Retina (tissue), 1 donor: ENCODE measurements around the gene KLHL35.
A peak's percentile ranks its signal among the peaks of the same experiment; 100 is the strongest.

Source experiments
- DNase-seq: peaks from one replicate; pipeline ENCODE4 v3.0.0-alpha.2; 2016

The KLHL35 gene

DNA sequence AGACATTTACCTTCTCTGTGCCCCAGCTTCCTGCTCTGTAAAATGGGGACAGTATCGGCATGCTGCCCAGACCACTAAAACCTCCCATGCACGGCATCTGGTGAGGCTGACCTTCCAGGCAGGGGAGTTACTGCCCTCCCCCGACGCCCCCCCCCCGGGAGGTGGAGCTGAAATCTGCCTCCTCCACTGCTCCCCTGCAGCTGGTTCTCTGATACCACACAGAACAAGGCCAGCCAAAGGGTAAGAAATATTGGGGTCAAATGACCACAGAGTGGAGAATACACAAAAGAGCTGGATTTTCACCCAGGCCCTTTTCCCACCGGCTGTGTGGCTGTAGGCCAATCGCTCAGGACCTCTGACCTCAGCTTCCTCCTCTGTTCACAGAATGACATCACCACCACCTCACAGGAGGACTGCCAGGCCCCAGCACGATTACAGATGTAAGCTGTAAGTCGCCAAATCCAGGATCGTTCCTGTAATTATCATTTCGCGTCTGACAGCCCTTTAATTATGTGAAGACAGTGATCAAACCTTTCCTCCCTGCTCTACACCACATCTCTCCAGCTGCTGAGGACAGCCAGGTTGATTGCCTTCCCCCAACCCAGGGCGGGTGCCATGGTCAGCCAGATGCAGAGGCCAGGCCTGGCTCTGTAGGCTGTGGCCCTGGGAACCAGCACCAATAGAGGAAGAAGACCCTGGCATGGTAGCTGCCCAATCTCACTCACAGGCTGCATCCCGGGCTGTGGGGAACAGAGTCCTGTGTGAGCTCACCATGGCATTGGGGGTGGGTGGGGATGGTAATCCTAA is 35.7 kb upstream of the KLHL35 start:
- no peak for DNase-seq

DNA sequence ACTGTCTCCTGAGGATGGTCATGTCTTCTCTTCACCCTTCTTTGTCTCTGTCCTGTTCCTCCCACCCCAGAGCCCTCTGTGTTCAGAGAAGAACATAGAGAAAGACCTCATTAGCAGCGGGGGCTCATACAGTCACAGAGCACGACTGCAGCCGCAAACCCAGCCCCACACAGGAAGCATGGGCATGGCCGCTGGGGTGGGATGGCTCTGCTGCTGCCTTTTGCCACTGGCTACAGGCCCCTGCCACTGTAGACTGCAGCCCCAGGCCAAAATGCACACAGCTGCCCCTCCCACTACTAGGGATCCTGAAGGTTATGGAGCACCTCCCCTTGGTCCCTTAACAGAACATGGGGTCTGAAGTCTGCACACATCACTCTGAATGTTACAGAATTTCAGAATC is 34.9 kb upstream of the KLHL35 start:
- no peak for DNase-seq

DNA sequence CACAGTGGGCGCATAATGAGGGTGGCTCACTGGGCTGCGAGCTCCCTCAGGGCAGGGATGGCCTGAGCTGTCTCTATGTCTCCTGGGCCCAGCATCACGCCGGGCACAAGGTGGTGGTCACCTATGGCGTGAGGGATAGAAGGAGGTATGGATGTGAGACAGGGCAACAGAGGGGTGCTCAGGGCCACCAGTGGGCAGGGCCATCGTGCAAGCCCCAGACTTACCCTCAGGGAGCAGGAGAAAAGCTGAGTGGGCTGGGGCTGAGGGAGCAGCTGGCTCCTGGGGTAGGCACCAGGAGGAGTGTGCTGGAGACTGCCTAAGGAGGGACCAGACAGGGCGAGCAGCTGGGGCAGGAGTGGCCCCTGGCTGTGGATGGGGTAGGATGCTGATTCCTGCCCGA is 34.3 kb upstream of the KLHL35 start:
- no peak for DNase-seq

DNA sequence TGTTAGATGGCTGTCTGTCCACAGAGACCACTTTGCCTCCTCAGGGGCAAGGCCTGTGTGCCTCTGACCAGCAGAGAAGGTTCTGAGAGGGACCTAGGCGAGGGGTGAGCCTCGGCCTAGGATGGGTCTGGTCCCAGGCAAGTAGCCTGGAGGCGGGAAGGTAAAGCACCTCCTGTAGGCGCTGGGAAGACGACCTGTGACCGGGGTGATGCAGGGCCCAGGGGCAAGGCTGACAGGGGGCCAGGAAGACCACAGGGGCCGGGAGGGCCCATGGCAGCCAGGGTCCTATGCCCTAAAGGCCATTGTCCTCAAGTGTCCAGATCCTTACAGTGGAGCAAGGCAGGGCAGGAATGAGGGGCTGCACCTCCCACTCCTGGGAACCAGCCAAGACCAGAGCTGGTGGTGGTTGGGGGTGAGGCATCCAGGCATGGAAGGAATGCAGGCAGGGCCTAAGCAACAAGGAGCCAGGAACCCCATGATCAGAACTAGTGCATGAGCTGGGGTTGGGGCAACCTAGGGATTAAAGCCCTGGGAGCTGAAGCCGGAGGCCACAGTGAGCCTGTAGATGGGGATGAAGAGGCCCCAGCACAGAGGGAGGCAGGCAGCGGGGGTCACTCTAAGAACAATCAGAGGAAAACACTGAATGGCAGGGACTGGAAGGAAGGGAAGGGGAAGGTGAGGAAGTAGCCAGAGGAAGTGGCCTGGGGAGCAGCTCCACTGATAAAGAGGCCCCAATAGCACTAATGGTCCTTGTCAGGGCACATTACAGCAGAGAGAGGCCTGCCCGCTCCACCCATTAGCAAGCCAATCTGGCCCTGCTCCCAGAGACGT is 32.9 kb upstream of the KLHL35 start:
- DNase-seq = no peak

DNA sequence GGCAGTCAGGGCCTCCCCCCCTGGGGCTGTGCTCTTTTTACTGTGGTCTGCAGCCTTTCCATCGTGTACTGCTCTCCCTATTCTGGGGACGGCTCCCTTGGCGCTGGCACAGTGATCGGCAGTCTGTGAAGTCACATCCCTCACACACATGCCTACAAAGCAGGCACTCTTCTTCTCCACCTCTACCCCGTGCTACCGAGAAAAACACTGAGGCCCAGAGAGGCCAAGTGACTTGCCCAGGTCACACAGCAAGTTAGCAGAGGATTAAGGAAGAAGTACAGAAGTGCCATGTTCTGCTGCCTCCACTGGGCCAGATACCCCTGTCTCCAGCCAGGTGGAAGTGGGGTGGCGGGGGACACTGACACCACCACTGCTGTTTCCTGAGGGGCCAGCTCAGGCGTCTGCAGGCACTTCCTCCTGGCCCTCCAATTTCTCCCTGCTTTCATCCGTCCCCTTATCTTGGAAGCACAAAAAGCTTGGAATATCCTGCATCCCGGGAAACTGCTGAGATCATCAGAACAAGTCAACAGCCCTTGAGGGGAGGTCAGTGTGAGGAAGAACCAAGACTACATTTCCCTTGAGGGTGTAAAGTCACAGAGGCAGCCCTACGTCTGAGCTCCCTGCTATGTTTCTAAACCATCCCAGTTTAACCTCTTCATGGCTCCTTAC is 30.2 kb upstream of the KLHL35 start:
- no peak for DNase-seq

DNA sequence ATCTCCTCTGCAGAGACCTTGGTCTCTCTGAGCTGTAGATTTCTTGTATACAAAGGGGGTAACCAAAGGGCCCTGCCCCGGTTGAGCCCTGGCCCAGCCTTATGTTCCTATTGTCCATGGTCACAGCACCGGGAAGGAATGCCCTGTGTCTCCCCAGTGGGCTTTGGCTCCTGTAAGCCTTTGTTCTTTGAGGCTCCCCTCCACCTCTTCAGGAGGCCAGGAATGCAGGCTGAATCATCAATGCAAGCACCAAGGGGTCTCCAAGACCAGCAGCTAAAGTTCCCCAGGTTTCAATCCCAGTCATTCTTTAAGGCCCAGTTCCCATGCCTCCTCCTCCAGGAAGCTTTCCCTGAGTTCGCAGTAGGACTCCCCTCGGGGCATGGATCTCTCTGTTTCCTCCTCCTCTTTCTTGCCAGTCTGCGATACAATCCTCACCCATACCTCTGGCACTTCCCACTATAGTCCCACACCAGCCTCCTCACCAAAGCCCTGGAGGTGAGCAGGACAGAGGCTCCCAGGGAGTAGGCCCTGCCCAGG is 29.2 kb upstream of the KLHL35 start:
- no peak for DNase-seq

DNA sequence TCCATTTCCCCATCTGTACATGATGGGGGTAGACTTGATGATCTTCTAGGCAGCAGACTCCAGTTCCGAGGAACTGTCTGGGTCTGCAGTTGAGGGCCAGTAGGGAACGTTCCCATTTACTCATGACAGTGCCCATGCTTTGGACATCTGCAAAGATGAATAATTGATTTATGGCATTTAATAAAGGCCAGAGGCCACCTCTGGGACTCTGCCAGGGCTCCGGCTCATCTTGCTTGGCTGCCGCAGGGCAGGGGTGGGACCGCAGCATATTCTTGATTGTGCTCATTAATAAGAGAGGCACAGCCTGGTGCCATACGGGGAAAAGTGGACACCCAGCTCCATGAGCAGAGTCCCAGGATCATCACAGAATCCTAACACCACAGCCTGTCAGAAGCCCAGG is 28.1 kb upstream of the KLHL35 start:
- DNase-seq = no peak

DNA sequence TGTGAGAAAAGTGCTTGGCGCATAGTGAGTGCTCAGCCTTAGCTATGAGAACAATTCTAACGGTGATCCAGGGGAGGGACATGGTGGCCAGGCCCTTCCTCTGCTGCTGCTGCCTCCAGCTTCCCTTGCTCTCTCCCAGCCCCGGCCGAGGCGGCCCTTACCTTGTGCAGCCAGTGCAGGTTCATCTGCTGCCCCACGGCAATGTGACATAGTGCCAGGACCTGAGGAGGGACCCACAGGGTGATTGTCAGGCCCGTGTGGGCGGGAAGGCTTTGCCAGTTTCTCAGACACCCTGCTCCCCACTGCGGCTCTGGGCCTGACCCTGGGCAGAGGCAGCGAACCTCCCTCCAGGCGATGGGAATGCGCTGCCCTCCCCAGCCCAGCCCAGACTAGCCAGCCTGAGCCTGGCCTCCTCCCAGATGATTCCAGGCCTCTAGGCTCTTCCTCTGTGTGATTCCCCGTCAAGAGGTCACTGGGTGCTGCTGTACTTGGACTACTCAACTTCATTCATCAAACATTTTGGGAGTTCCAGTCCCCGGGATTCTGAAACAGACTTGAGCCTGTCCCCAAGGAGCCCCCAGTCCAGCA is 23.7 kb upstream of the KLHL35 start:
- no peak for DNase-seq

DNA sequence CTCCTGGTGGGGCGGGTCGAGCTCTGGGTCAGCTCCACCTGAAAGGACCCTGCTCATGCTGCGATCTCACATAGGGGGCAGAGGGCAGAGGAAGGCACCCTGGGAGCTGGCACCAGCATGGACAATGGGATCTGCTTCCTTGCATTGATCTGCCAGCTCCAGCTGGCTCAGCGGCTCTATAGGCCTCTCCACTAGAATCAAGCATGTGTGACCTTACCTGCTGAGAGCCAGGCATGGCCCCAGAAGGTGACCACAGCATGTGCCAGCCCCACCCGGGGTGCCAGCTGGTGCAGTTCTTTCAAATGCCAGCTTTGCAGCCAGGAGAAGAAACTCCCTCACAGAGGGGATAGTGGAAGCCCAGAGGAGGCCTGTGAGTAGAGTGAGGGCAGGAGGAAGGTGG is 22.0 kb upstream of the KLHL35 start:
- DNase-seq = no peak

DNA sequence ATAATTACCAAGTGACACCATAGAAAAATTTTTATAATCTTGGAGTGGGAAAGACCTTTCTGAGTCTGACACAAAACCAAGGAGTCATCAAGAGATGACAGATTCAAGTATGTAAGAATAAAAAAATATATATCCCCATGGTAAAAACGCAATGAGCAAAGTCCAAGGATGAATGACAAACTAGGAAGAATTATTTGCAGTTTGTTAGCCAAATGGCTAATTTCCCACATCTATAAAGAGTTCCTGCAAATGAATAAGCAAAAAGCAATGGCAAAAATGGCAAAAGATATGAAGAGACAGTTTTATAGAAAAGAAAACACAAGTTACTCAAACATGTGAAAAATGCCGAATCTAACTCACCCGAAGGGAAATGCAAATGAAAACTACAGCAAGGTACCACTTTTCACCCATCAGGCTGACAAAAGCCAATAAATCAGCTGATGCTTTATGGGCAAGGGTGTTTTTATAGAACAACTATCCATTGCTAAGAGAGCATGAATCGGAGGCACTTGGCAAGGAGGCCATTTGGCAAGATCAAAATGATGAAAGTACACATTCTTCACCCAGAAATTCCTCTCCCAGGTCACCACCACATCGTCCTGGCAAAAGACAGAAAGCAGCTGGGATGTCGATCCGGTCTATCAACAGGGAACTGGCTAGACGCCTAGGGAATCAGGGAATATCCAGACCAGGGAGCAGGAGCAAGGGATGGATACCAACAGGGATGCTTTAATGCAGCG is 21.1 kb upstream of the KLHL35 start:
- no peak for DNase-seq

DNA sequence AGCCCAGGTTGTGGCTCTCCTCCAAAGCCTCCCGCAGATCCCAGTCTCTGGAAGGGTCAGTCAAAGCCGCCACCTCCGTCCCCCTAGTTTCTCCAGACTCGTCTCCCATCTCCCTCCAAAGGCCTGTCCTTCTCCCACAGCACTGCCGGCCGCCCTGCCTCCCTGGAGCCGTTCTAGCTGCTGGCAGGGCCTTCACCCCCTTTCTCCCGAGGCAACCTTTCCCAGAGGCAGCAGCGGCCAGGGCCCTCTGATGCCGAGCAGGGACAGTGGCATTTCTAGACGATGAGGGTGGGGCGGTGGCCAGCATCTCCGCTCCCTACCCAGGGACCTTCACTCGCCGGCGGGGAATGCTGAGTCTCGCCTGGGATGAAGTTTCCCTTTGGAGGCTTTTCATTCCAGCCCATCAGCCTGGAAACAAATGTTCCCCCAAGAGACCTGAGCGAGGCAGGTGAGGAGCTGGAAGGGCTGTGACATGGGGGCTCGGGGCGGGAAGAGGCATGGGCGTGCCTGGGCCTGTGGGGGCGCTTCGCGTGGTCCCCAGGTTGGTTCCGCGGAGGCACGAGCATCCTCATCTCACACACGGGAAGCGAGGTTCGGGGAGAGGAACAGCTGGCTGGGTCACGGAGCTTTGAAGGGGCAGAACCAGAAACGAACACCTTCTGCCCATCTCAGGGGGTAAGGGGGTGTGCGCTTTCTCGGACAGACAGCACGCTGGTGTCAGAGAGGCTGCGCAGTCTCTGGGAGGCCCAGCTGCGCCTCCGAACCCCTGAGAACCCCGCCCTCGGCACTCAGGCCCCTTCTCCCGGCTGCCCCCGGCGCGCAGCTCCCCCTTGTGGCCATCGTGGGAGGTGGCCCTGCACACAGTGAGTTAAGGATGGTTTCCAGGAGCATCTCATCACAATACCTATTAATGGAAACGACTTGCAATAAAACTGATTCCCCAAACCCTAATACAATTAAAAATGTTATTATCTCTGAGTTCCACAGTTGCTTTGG is 18.1 kb upstream of the KLHL35 start:
- DNase-seq = no peak

DNA sequence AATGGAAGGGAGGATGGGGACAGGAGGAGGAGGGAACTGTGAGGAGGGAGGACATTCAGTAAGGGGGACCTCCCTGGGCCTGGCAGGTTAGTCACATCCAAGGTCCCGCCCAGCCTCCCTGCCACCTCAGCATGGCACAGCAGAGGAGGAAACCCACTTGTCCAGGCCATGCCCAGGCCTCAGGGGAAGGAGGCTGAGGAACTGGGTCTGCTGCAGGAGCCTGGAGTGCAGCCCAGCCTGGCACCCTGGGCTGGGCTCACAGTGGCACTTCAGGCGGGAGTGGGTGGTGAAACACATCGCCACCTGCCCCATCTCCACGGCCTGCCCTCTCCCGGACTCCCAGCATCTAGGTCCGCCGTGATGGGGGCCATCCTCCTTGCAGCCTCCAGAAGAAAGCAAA is 17.2 kb upstream of the KLHL35 start:
- no peak for DNase-seq

DNA sequence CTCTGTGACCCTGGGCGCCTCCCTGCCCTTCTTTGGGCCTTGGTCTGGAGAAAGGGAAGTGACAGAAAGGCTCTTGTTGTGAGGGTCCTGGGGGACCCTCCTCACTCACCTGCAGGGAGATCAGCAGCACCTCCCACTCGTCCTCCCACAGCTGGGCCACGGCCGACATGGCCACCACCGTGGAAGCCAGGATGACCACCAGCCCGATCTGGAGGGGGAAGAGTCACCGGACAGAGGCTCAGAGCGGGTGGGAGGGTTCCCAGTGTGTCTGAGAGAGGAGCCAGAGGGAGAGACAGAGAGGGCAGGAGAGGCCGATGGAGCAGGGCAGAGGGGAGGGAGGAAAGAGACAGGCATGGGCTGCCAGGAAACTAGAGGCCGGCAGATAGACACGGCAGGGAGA is 16.8 kb upstream of the KLHL35 start:
- DNase-seq = no peak

DNA sequence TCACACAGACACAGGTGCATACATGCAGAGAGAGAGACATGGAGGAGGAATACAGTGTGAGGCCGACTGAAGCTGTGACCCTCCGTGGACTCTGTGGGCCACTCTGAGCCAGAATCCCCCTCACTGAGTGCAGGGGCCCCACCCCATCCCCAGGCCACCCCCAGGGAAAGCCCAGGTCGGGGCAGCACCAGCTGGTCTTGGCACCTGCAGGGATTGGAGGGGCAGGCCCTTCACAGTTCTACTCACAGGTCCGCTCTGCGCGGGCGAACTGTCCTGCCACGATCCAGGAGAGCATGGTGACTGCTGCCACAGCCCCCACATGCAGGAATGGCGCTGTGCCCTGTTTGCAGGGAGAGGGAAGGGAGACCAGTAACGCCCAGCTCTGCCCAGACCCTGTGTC is 16.3 kb upstream of the KLHL35 start:
- no peak for DNase-seq

DNA sequence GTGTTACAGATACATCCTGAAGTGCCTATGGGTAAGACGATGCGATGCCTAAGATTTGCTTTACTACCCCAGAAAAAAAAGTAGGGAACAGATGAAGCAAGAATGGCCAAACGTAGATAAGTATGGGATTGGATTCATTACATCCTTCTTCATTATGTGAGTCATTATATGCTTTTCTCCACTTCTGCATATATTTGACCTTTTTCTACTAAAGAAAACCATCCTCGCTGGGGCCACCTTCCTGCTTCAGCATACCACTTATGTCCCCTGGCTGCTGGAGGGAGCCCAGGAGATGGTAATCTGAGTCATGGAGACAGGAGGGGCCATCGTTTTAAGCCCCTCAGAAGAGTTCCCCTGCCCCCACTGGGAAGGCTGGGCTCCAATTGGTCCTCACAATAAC is 14.4 kb upstream of the KLHL35 start:
- DNase-seq = no peak

DNA sequence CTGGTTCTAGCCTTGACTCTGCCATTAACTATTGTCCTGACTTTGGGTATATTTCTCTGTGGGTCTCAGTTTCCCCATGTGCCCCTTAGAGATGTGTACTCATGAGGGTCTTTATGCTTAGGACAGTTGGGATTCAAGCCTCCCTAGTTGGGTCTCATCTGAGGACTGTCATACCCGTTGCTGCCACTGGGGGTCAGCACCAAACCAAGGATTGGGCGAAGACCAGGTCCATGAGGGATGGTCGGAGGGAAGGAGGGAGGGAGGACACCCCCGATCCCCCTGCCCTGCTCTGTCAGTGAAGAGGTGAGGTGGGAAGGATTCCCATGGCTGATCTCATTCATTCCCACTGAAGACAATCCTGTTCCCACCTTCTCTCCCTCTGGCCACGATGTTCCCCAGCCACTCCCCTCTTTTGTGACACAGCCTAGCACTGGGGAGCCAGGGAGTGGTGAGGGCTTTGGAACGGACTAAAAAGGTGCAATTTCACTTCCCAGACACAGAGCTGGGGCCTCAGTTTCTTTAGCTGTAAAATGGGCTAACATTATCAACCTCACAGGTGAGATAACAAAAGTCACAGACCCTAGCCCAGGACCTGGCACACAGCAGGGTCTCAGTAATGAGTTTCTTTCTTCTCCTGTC is 12.4 kb upstream of the KLHL35 start:
- DNase-seq = peak; percentile 72

DNA sequence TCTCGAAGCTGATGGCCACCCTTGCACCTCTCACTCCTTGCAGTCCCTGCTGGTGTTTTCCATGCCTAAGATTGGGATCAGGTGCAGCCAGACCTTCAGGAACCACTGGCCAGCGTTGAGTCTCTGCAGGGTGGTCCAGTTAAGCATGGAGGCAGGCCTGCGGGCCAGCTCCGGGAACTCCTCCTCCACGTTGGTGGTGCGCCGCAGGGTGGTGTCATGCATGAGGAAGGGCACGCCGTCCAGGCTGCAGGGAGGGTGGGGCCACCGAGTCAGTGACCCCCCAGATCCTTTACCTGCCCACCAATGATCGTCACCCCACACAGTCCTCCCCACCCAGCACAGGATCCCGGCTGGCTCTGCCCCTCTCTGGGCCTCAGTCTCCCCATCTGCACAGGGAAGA is 10.0 kb upstream of the KLHL35 start:
- no peak for DNase-seq

DNA sequence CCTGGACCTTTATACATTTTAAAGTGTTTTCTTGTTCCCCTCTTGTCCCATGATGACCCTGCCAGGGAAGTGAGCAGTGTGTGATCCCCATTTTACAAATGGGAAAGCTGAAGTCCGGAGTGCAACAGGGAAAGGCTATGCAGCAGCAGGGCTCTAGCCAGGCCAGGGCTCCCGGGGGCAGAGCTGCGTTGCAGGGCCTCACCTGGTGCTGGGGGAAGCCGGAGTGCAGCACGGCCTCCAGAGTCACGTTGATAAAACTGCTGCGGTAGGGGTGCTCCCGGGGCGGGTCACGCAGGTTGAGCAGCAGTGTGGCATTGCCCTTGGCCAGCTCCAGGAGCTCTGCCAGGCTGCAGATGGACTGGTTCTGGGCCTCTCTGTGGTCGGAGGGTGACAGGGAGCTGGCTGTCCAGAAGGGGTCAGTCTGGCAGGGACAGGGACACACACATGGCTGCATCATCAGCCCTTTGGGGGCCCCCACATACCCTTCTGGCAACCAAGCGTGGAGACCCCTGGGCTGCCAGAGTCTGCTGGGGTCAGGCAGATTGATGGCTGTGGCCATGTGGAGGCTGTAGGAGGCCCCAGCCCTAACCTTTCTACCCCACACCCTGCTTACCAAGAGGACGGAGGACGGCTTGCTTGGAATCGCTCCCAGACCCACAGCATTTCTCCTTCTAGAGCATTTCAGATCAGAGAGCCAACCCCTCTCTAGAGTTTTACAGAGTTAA is 9.3 kb upstream of the KLHL35 start:
- no peak for DNase-seq

DNA sequence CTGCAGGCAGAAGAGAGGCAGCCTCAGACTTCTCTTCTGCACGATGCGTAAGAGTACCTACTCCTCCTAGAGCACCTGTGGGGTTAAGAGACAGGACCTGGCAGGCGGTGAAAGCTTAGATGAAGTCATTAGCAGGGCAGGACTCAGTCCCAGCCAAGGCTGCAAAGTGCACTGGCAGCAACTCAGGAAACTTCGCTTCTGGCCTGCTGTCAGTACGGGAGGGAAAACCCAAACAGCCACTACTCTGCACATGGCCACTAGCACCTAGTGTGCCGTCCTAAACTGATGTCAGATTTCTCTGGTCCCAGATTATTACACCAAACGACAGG is 8.8 kb upstream of the KLHL35 start:
- no peak for DNase-seq
